IPS DF 6.9 (cell line): ENCODE measurements around the gene SHOX.

Experiments
- DNase-seq: peaks from one replicate; pipeline ENCODE4 v3.0.0-alpha.2; 2013; ENCODE audit warnings: low read depth, low spot score
- H3K27ac ChIP-seq: one replicate; pipeline ENCODE4 v1.5.1; 2013; ENCODE audit warnings: low read length, control low read depth
- H3K27me3 ChIP-seq: 2 replicates; pipeline ENCODE4 v1.6.1; 2013; ENCODE audit warnings: mild to moderate bottlenecking, low read length; ENCODE audit not compliant: control insufficient read depth, insufficient read depth
- H3K36me3 ChIP-seq: 2 replicates; pipeline ENCODE4 v1.6.1; 2013; ENCODE audit warnings: low read length; ENCODE audit not compliant: control insufficient read depth, insufficient read depth
- H3K4me1 ChIP-seq: 2 replicates; pipeline ENCODE4 v1.6.1; 2013; ENCODE audit warnings: low read length; ENCODE audit not compliant: control insufficient read depth, insufficient read depth
- H3K4me3 ChIP-seq: 2 replicates; pipeline ENCODE4 v1.5.1; 2013; ENCODE audit warnings: mild to moderate bottlenecking, low read length
- H3K9me3 ChIP-seq: 2 replicates; pipeline ENCODE4 v1.6.1; 2013; ENCODE audit warnings: low read length, inconsistent platforms; ENCODE audit not compliant: control insufficient read depth, insufficient read depth
- WGBS: extraction: QIAGEN DNeasy Blood & Tissue Kit; methylation state at CpG from one replicate; pipeline ENCODE4 v1.1.7; 2013; ENCODE audit warnings: mixed read lengths, missing lambda C conversion rate; ENCODE audit not compliant: insufficient read length, insufficient coverage; 5-methylcytosine and 5-hydroxymethylcytosine counted together

Gene SHOX

GRCh38 chrX:666762-667720 is 36.5 kb downstream of the SHOX start:
- H3K9me3 ChIP-seq, result no peaks in the 10 kb centered on the region
- H3K36me3 ChIP-seq, result no peaks in the 10 kb centered on the region
- no CpG with 5 or more reads among the region's 27 CpGs for WGBS
- H3K27ac ChIP-seq, result no peak overlapping the region
- no peaks in the 10 kb centered on the region for H3K27me3 ChIP-seq
- H3K4me3 ChIP-seq, result no peak overlapping the region
- H3K4me1 ChIP-seq, result no peaks in the 10 kb centered on the region
- DNase-seq, result no peak

DNA sequence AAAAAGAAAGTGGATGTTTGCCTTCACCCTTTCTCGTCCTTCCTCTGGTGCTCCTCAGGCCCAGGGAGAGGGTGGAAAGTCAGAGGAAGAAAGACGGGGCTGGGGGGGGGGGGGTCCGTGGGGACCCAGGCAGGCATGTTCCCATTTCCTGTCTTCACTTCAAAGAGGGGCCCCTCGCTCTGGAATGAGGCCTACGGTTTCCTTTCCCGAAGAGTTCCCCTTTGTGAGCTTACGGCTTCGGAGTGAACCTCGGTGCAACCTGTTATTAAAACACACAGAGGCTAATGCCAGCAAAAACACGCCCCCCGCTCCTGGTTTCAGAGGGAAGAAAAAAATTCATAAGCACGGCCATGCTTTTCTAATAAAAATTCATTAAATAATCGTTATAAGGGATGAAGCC is 40.1 kb downstream of the SHOX start:
- Histone ChIP-seq H3K9me3 (0 out of 2 replicates have a peak, but pooled peaks cover 1% of the 10 kb centered on the region), H3K4me3 (no peak overlapping the region), H3K27me3 (no peaks in the 10 kb centered on the region), H3K4me1 (no peaks in the 10 kb centered on the region), H3K27ac (no peak overlapping the region), H3K36me3 (no peaks in the 10 kb centered on the region)
- no peak for DNase-seq
- WGBS, result no CpG with 5 or more reads among the region's 13 CpGs

GRCh38 chrX:672931-673330 is 42.3 kb downstream of the SHOX start:
- Histone ChIP-seq H3K4me3 (no peak overlapping the region), H3K27me3 (no peaks in the 10 kb centered on the region), H3K4me1 (no peaks in the 10 kb centered on the region), H3K36me3 (no peaks in the 10 kb centered on the region), H3K27ac (no peak overlapping the region), H3K9me3 (0 out of 2 replicates have a peak, but pooled peaks cover 1% of the 10 kb centered on the region)
- no peak for DNase-seq
- no CpG with 5 or more reads among the region's 7 CpGs for WGBS

GRCh38 chrX:675279-675954 is 44.8 kb downstream of the SHOX start:
- DNase-seq, result no peak
- Histone ChIP-seq H3K36me3 (no peaks in the 10 kb centered on the region), H3K27ac (no peak overlapping the region), H3K9me3 (0 out of 2 replicates have a peak, but pooled peaks cover 1% of the 10 kb centered on the region), H3K4me3 (no peak overlapping the region), H3K27me3 (no peaks in the 10 kb centered on the region), H3K4me1 (no peaks in the 10 kb centered on the region)
- WGBS, result 100% methylated on average over 1 of the region's 7 CpGs

- no peaks in the 10 kb centered on the region for H3K36me3 ChIP-seq
- H3K4me3 ChIP-seq, result no peak overlapping the region
- no CpG with 5 or more reads among the region's 15 CpGs for WGBS
Observed at GRCh38 chrX:675955-676295, 45.3 kb downstream of the SHOX start.

DNA sequence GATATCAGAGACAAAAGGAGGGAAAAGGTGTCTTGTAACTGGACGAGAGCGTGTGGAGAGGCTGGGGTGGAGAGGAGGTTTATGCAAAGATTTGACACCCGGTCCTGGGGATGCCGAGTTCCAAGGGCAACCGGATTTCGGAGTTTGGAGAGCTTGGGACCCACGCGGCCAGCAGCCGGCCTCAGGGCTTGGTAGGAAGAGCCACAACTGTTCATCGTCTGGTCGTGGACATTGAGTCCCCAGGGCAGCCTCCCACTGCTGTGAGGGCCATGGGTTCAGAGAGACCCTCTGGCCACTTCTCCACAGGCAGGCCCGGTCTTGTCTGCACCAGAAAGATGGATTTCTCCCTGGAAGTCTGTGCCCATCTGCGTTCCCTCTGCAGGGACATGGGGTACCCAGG is 46.8 kb downstream of the SHOX start:
- H3K36me3 ChIP-seq, result no peaks in the 10 kb centered on the region
- no peaks in the 10 kb centered on the region for H3K27me3 ChIP-seq
- 0 out of 2 replicates have a peak, but pooled peaks cover 1% of the 10 kb centered on the region for H3K9me3 ChIP-seq
- no peak overlapping the region for H3K4me3 ChIP-seq
- no peaks in the 10 kb centered on the region for H3K4me1 ChIP-seq
- H3K27ac ChIP-seq, result no peak overlapping the region
- DNase-seq, result no peak
- WGBS, result no CpG with 5 or more reads among the region's 13 CpGs

More at GRCh38 chrX:675955-676295, 45.3 kb downstream of the SHOX start:
- H3K9me3 ChIP-seq, result 0 out of 2 replicates have a peak, but pooled peaks cover 1% of the 10 kb centered on the region
- no peak for DNase-seq
- H3K27me3 ChIP-seq, result no peaks in the 10 kb centered on the region
- no peak overlapping the region for H3K27ac ChIP-seq
- no peaks in the 10 kb centered on the region for H3K4me1 ChIP-seq

GRCh38 chrX:679291-679979 is 48.8 kb downstream of the SHOX start:
- Histone ChIP-seq H3K4me3 (no peak overlapping the region), H3K4me1 (no peaks in the 10 kb centered on the region), H3K27ac (no peak overlapping the region), H3K27me3 (no peaks in the 10 kb centered on the region), H3K36me3 (no peaks in the 10 kb centered on the region), H3K9me3 (no peaks in the 10 kb centered on the region)
- DNase-seq, result no peak
- WGBS, result no CpG with 5 or more reads among the region's 39 CpGs

- Histone ChIP-seq H3K4me3 (no peak overlapping the region), H3K27me3 (no peaks in the 10 kb centered on the region), H3K27ac (no peak overlapping the region), H3K9me3 (no peaks in the 10 kb centered on the region), H3K36me3 (no peaks in the 10 kb centered on the region), H3K4me1 (no peaks in the 10 kb centered on the region)
- no CpG with 5 or more reads among the region's 14 CpGs for WGBS
- DNase-seq, result no peak
Observed at GRCh38 chrX:680062-680461, 49.5 kb downstream of the SHOX start.

- Histone ChIP-seq H3K4me1 (no peaks in the 10 kb centered on the region), H3K4me3 (no peak overlapping the region), H3K27ac (no peak overlapping the region), H3K27me3 (no peaks in the 10 kb centered on the region), H3K36me3 (no peaks in the 10 kb centered on the region), H3K9me3 (no peaks in the 10 kb centered on the region)
- WGBS, result no CpG with 5 or more reads among the region's 3 CpGs
- no peak for DNase-seq
Observed at GRCh38 chrX:681989-682388, 51.4 kb downstream of the SHOX start.

DNA sequence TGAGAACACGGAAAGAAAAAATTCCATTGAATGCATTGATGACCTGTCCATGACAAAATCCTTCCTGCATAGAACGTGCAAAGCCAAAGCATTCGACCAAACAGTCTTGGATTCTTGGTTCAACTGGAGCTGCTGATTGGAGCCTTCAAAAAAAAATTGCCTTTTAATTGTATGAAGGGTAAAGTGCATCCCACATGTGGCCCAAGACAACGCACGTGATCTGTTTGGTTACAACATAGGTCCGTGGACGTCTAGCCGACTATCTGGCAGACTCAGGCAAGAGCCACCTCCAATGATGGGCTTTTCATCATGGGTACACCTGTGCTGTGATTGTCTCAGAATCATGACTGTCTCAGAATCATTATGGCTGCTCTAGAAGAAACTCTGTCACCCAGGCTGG is 52.3 kb downstream of the SHOX start:
- no peak overlapping the region for H3K27ac ChIP-seq
- H3K4me3 ChIP-seq, result no peak overlapping the region
- no peaks in the 10 kb centered on the region for H3K27me3 ChIP-seq
- no peak for DNase-seq
- no peaks in the 10 kb centered on the region for H3K9me3 ChIP-seq
- WGBS, result no CpG with 5 or more reads among the region's 8 CpGs
- H3K36me3 ChIP-seq, result no peaks in the 10 kb centered on the region
- no peaks in the 10 kb centered on the region for H3K4me1 ChIP-seq
